ENCODE data around the gene SH3PXD2B.

SH3PXD2B gene

GRCh38 chr5:172454358-172455086, at the start of gene SH3PXD2B:
TSS of gene SH3PXD2B (minus strand) at chr5:172454525. CDS start at chr5:172454352, 173 bp downstream.
- DNase-seq = peak; percentile 70

- no peak for DNase-seq
Observed at GRCh38 chr5:172502969-172503368, 48.6 kb upstream of the SH3PXD2B start.

GRCh38 chr5:172502410-172502809, 48.1 kb upstream of the SH3PXD2B start:
- no peak for DNase-seq

- DNase-seq = no peak
Observed at GRCh38 chr5:172501708-172502320, 47.5 kb upstream of the SH3PXD2B start.

- DNase-seq = no peak
Observed at GRCh38 chr5:172499287-172499686, 45.0 kb upstream of the SH3PXD2B start.

- DNase-seq = no peak
Observed at GRCh38 chr5:172498431-172499129, 44.3 kb upstream of the SH3PXD2B start.

GRCh38 chr5:172497591-172498255, 43.4 kb upstream of the SH3PXD2B start:
- DNase-seq = no peak

GRCh38 chr5:172496671-172497371, 42.5 kb upstream of the SH3PXD2B start:
- peak; percentile 67 for DNase-seq

GRCh38 chr5:172494630-172495505, 40.5 kb upstream of the SH3PXD2B start:
- DNase-seq = no peak

GRCh38 chr5:172493906-172494305, 39.6 kb upstream of the SH3PXD2B start:
- no peak for DNase-seq

- no peak for DNase-seq
Observed at GRCh38 chr5:172493461-172493860, 39.1 kb upstream of the SH3PXD2B start.

GRCh38 chr5:172493002-172493401, 38.7 kb upstream of the SH3PXD2B start:
- no peak for DNase-seq

- DNase-seq = no peak
Observed at GRCh38 chr5:172492097-172492840, 37.9 kb upstream of the SH3PXD2B start.

- no peak for DNase-seq
Observed at GRCh38 chr5:172491481-172491880, 37.2 kb upstream of the SH3PXD2B start.

- DNase-seq = no peak
Observed at GRCh38 chr5:172490514-172491461, 36.5 kb upstream of the SH3PXD2B start.

GRCh38 chr5:172488221-172488620, 33.9 kb upstream of the SH3PXD2B start:
- no peak for DNase-seq

GRCh38 chr5:172487671-172488070, 33.3 kb upstream of the SH3PXD2B start:
- no peak for DNase-seq

- DNase-seq = no peak
Observed at GRCh38 chr5:172486912-172487311, 32.6 kb upstream of the SH3PXD2B start.

- DNase-seq = no peak
Observed at GRCh38 chr5:172486451-172486850, 32.1 kb upstream of the SH3PXD2B start.
